PFSK-1 (cell line): ENCODE results near the gene TBX19. TPM values are rescaled to one million over a fixed set of nuclear protein-coding genes. Genes with fewer than 3 reads are reported as not detected.

ENCODE experiments used
- FOXP2 ChIP-seq: optimal IDR thresholded peaks from 2 replicates; pipeline ENCODE3; 2011; ENCODE audit warnings: borderline replicate concordance, control low read depth, inconsistent platforms; ENCODE audit not compliant: insufficient read depth; ENCODE audit errors: extremely low read length, extremely low read depth
- POLR2AphosphoS5 ChIP-seq: IDR thresholded peaks from 2 replicates; pipeline ENCODE4 v1.6.1; 2012; ENCODE audit warnings: low read depth, mild to moderate bottlenecking, control low read depth, low read length, moderate library complexity
- REST ChIP-seq, 2 experiments: IDR thresholded peaks; 2 replicates each; pipeline versions ENCODE4 v1.6.1 to v1.8.0; 2011 to 2012; ENCODE audit warnings: low read depth in 2 of 2, low read length in 2 of 2, control low read depth in 1 of 2, inconsistent platforms in 1 of 2, mild to moderate bottlenecking in 1 of 2, moderate library complexity in 1 of 2; ENCODE audit not compliant: insufficient read depth in 1 of 2
- SIN3A ChIP-seq: IDR thresholded peaks from 2 replicates; pipeline ENCODE4 v1.6.1; 2012; ENCODE audit warnings: mild to moderate bottlenecking, low read length, moderate library complexity, borderline replicate concordance; ENCODE audit not compliant: insufficient read depth
- TAF1 ChIP-seq: IDR thresholded peaks from 2 replicates; pipeline ENCODE4 v1.6.1; 2012; ENCODE audit warnings: low read length, control low read depth, borderline replicate concordance; ENCODE audit not compliant: insufficient read depth
- polyA plus RNA-seq: library from polyadenylated mRNA; unstranded; fragments of >200 nt; gene quantifications from one replicate; pipeline ENCODE4 v1.2.1, GENCODE V29; 2012; ENCODE audit warnings: low read depth, missing spikeins; ENCODE audit not compliant: insufficient read length

The TBX19 gene
- polyA plus RNA-seq: 1.7 TPM

- TF ChIP-seq FOXP2 (no peak), REST (IDR thresholded peaks at IDR 0.05; ENCODE audit: insufficient read depth in 1 of 2, low read depth in 2 of 2, low read length in 2 of 2) (no peak), TAF1 (no peak), POLR2AphosphoS5 (no peak), SIN3A (no peak)
Measured at GRCh38 chr1:168280296-168280927, at the start of gene TBX19. Gene TBX19, plus strand, starts transcription at chr1:168280877. Its CDS starts 214 bp downstream, at chr1:168281091.

DNA sequence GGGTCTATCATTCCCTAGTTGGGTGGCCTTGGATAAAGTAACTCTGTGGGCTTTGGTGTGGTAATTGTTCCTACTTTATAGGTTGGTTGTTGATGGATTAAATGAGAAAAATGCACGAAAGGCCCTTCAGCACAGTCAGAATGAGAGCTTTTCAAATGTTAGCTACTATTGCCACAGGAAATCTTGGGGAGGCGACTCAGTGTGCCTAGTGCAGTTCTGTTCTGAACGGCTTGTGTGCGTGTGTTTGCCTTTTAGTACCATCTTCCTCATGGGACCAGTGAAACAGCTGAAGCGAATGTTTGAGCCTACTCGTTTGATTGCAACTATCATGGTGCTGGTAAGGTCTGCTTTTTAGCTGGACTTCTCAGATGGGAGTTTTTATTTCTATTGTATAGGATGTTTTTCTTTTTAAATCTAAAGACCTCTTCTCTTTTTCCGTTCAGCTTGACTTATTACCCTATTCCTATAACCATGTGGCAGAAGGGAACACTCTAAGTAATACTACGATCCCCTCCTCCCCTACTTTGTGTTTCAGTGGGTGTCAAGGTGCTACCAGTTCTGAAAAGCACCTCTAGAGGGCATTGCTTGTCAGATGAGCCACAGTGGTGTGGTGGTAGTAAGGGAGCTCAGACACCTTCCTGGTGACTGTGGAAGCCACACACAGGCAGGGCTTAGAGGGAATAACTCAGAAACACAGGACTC is 45.7 kb upstream of the TBX19 start:
- TF ChIP-seq REST (IDR thresholded peaks at IDR 0.05; ENCODE audit: insufficient read depth in 1 of 2, low read depth in 2 of 2, low read length in 2 of 2): no peak
- no peak for TF ChIP-seq SIN3A
- no peak for TF ChIP-seq FOXP2
- no peak for TF ChIP-seq POLR2AphosphoS5
- TF ChIP-seq TAF1: no peak

- TF ChIP-seq FOXP2: no peak
- TF ChIP-seq SIN3A: no peak
- TF ChIP-seq POLR2AphosphoS5: no peak
- TF ChIP-seq REST (IDR thresholded peaks at IDR 0.05; ENCODE audit: insufficient read depth in 1 of 2, low read depth in 2 of 2, low read length in 2 of 2): no peak
- TF ChIP-seq TAF1: no peak
Measured at GRCh38 chr1:168235548-168235885, 45.2 kb upstream of the TBX19 start.

DNA sequence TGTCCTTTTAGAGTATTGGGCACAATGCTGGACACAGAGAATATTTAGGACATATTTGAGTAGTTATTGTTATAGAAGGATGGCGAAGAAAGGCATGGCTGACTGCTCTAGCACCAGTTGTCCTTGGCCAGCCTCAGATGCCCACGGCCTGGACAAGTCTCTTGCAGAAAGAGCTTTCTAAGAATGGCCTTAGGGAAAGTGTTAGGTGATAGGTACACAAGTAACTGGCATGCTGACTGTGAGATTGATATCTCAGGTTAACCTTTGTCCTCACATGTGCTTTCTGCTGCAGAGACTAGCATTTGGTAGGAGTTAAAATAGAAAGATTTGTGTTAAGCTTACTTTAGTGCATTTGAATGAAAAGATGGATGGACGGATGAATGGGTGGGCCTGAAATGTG is 44.7 kb upstream of the TBX19 start:
- TF ChIP-seq SIN3A (no peak), FOXP2 (no peak), POLR2AphosphoS5 (no peak), TAF1 (no peak), REST (IDR thresholded peaks at IDR 0.05; ENCODE audit: insufficient read depth in 1 of 2, low read depth in 2 of 2, low read length in 2 of 2) (no peak)
